Activated B cell treated with CpG ODN at 0.5 μM for 24 hours (primary cell): ENCODE data around the gene FAR1. TPM values are rescaled to one million over a fixed set of nuclear protein-coding genes. Genes with fewer than 3 reads are reported as not detected.

Source experiments
- ATAC-seq: fragments of 200-7000 bp; cut with Tn5 transposase; one replicate; pipeline ENCODE4 v1.10.0; 2021; ENCODE audit warnings: low read depth, mild to moderate bottlenecking, moderate library complexity
- CTCF ChIA-PET: fragments of 350-600 bp; sonication (Branson Sonifier 250); formaldehyde crosslinking; loops from one replicate; lab custom pipeline; 2021; ENCODE audit warnings: antibody characterized with exemption; lab: Charles Lee
- POLR2A ChIA-PET: fragments of 350-600 bp; sonication (Branson Sonifier 250); formaldehyde crosslinking; loops from one replicate; lab custom pipeline; 2021; ENCODE audit warnings: antibody characterized with exemption; lab: Charles Lee
- DNase-seq: peaks from one replicate; pipeline ENCODE4 v3.0.0; 2022
- H3K27ac Mint-ChIP-seq: one replicate; pipeline ENCODE4 v1.8.0; 2020; ENCODE audit warnings: mixed read lengths
- H3K27me3 Mint-ChIP-seq: one replicate; pipeline ENCODE4 v1.8.0; 2021; ENCODE audit warnings: mixed read lengths
- H3K36me3 Mint-ChIP-seq: one replicate; pipeline ENCODE4 v1.8.0; 2021; ENCODE audit warnings: low read depth, mixed read lengths
- H3K4me1 Mint-ChIP-seq: one replicate; pipeline ENCODE4 v1.8.0; 2021; ENCODE audit warnings: mixed read lengths
- H3K4me3 Mint-ChIP-seq: one replicate; pipeline ENCODE4 v1.8.0; 2020; ENCODE audit warnings: mild to moderate bottlenecking, mixed read lengths
- H3K9me3 Mint-ChIP-seq: one replicate; pipeline ENCODE4 v1.8.0; 2020; ENCODE audit warnings: mixed read lengths
- intact Hi-C: fragments of 100-400 bp; cut with micrococcal nuclease; formaldehyde crosslinking; loops from one replicate; pipeline ENCODE4 v1.15.1; 2024
- total RNA-seq: library from RNA; stranded (reverse); gene quantifications from 2 replicates; pipeline ENCODE4 v1.2.3, GENCODE V29; 2022
- TF ChIP-seq, protein P1 (sequence below): fragments of 200-600 bp; IDR thresholded peaks from one replicate; pipeline ENCODE4 v1.8.0; 2022; ENCODE audit warnings: antibody characterized with exemption, mild to moderate bottlenecking

FAR1 gene
- total RNA-seq, 1 donor from 2014 or later, result 48.4 TPM

DNA sequence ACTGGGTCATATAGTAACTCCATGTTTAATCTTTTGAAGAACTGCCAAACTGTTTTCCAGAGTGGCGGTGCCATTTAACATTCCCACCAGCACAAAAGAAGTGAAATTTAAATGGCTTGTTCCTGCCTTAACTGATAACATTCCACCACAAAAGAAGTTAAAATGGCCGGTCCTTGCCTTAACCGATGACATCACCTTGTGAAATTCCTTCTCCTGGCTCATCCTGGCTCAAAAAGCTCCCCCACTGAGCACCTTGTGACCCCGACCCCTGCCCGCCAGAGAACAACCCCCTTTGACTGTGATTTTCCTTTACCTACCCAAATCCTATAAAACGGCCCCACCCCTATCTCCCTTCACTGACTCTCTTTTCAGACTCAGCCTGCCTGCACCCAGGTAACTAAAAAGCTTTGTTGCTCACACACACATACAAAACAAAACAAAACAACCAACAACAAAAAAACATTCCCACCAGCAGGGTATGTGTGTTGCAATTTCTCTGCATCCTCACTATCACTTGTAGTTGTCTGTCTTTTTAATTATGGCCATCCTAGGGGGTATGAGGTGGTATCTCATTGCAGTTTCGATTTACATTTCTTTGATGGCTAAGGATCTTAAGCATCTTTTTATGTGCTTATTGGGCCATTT, 109.0 kb downstream of the FAR1 start:
- CTCF ChIA-PET, result no interaction called here
- ATAC-seq (no peak), DNase-seq (no peak)
- POLR2A ChIA-PET, result no interaction called here
- no peak overlapping the region for H3K27ac Mint-ChIP-seq
- intact Hi-C loops, result no loop called here
- H3K36me3 Mint-ChIP-seq, result no peaks in the 10 kb centered on the region
- H3K4me3 Mint-ChIP-seq, result no peak overlapping the region
- H3K9me3 Mint-ChIP-seq, result no peaks in the 10 kb centered on the region
- H3K4me1 Mint-ChIP-seq, result peaks cover 6% of the 10 kb centered on the region
- H3K27me3 Mint-ChIP-seq, result peaks cover 25% of the 10 kb centered on the region
- TF ChIP-seq, protein P1, sequence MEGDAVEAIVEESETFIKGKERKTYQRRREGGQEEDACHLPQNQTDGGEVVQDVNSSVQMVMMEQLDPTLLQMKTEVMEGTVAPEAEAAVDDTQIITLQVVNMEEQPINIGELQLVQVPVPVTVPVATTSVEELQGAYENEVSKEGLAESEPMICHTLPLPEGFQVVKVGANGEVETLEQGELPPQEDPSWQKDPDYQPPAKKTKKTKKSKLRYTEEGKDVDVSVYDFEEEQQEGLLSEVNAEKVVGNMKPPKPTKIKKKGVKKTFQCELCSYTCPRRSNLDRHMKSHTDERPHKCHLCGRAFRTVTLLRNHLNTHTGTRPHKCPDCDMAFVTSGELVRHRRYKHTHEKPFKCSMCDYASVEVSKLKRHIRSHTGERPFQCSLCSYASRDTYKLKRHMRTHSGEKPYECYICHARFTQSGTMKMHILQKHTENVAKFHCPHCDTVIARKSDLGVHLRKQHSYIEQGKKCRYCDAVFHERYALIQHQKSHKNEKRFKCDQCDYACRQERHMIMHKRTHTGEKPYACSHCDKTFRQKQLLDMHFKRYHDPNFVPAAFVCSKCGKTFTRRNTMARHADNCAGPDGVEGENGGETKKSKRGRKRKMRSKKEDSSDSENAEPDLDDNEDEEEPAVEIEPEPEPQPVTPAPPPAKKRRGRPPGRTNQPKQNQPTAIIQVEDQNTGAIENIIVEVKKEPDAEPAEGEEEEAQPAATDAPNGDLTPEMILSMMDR, result no peak

DNA sequence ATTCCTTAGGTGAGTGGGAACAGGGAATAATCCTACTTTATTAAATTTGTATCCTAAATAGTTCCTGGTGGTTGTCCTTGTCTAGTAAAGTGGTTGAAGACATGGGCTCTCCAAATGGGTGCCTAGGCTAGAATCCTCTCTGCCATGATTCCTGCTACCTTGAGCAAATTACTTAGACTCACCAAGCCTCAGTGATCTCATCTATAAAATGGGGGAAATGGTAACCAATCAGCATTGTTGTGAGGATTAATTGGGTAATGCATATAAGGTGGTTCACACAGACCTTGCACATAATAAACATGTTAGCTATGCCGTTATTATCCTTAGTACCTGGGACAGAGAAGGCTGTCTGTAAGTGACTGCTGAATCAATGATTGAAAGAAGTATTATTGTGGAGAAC, 109.9 kb downstream of the FAR1 start:
- POLR2A ChIA-PET, result no interaction called here
- no peak overlapping the region for H3K27ac Mint-ChIP-seq
- TF ChIP-seq, protein P1, result no peak

DNA sequence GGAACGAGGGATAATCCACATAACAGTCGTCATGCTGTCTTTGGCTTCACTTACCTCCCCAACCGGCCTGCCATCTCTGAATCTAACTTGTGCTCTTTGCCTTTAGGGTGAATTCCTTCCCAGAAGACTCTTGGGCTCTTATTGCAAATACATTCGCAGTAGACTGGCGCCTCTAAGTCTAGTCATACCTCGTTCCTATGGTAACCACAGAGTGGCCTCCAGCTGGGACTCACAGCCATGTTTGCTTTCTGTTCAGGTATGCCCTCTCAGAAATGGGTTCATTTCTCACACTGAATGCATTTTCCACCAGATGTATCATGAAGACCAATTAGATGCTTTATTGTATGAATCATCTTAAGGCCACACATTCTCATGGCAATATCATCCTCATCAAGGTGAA, 112.7 kb downstream of the FAR1 start:
- peaks cover 17% of the 10 kb centered on the region for H3K27me3 Mint-ChIP-seq
- H3K4me3 Mint-ChIP-seq, result no peak overlapping the region
- no peaks in the 10 kb centered on the region for H3K9me3 Mint-ChIP-seq
- ChIA-PET CTCF (no interaction called here), POLR2A (no interaction called here)
- intact Hi-C loops, result no loop called here
- TF ChIP-seq, protein P1, result no peak
- H3K4me1 Mint-ChIP-seq, result no peaks in the 10 kb centered on the region
- no peak overlapping the region for H3K27ac Mint-ChIP-seq
- no peaks in the 10 kb centered on the region for H3K36me3 Mint-ChIP-seq
- no peak for DNase-seq
- no peak for ATAC-seq

More for the DNA sequence above, 109.9 kb downstream of the FAR1 start:
- no peak for DNase-seq
- CTCF ChIA-PET, result no interaction called here
- H3K9me3 Mint-ChIP-seq, result no peaks in the 10 kb centered on the region
- intact Hi-C loops, result no loop called here
- H3K27me3 Mint-ChIP-seq, result peaks cover 17% of the 10 kb centered on the region
- H3K36me3 Mint-ChIP-seq, result no peaks in the 10 kb centered on the region
- H3K4me1 Mint-ChIP-seq, result no peaks in the 10 kb centered on the region
- ATAC-seq, result no peak
- no peak overlapping the region for H3K4me3 Mint-ChIP-seq

Other genes starting within 250 kb of the FAR1 start
- gene BTBD10, start 205.4 kb upstream of the FAR1 start, total RNA-seq, result 18.8 and 25.1 TPM in 2 replicates
- gene PTH, start 172.7 kb upstream of the FAR1 start, total RNA-seq, result not detected in 2 replicates